Uterus (tissue), 2 donors: ENCODE results near the gene MTUS2.

ENCODE experiments used
- CTCF ChIP-seq, 4 experiments: fragments of 200-600 bp in 2 of 4; fragments of 450-650 bp in 2 of 4; sonication (generic) in 2 of 4; IDR thresholded peaks; one replicate each; pipeline ENCODE4 v1.5.1; 2016 to 2019; ENCODE audit warnings: antibody characterized with exemption in 4 of 4, mild to moderate bottlenecking in 2 of 4, moderate library complexity in 1 of 4
- POLR2A ChIP-seq, 2 donors: fragments of 450-650 bp; IDR thresholded peaks; one replicate each; pipeline ENCODE4 v1.6.1; 2016; ENCODE audit warnings: antibody characterized with exemption in 2 of 2, mild to moderate bottlenecking in 1 of 2, moderate library complexity in 1 of 2

- TF ChIP-seq POLR2A (IDR thresholded peaks at IDR 0.05) (no peak), CTCF (IDR thresholded peaks at IDR 0.05) (no peak)
Observed at GRCh38 chr13:29513002-29513980, 693.2 kb downstream of the MTUS2 start.
